Transverse colon (tissue), 4 donors: ENCODE data around the gene VIM. TPM values are rescaled to one million over a fixed set of nuclear protein-coding genes. Genes with fewer than 3 reads are reported as not detected.

Experiments
- DNase-seq: peaks from one replicate; pipeline ENCODE4 v3.0.0-alpha.2; 2019
- H3K27ac ChIP-seq, 4 donors: fragments of 200-600 bp; sonication (generic); 2 replicates each; pipeline ENCODE4 v1.5.1; 2016 to 2018; ENCODE audit warnings: inconsistent platforms in 4 of 4
- H3K27me3 ChIP-seq: fragments of 200-600 bp; sonication (generic); 2 replicates; pipeline ENCODE4 v1.5.1; 2017; ENCODE audit warnings: inconsistent platforms
- H3K36me3 ChIP-seq, 4 donors: fragments of 200-600 bp; sonication (generic); 2 replicates each; pipeline ENCODE4 v1.5.1; 2017 to 2019; ENCODE audit warnings: inconsistent platforms in 4 of 4
- H3K4me1 ChIP-seq, 4 donors: fragments of 200-600 bp; sonication (generic); 2 replicates each; pipeline ENCODE4 v1.5.1; 2017 to 2020; ENCODE audit warnings: inconsistent platforms in 4 of 4
- H3K4me3 ChIP-seq, 4 donors: fragments of 200-600 bp; sonication (generic); 1 replicate in 1 of 4; 2 replicates in 3 of 4; pipeline versions ENCODE4 v1.5.1 to v1.6.1; 2017 to 2019; ENCODE audit warnings: inconsistent platforms in 4 of 4
- H3K9me3 ChIP-seq, 2 donors: fragments of 200-600 bp; sonication (generic); 2 replicates each; pipeline ENCODE4 v1.5.1; 2017 to 2019; ENCODE audit warnings: inconsistent platforms in 2 of 2
- EP300 ChIP-seq: sonication (generic); formaldehyde crosslinking; IDR thresholded peaks from one replicate; pipeline ENCODE4 v1.6.1; 2017; ENCODE audit warnings: antibody characterized with exemption, low read depth
- POLR2A ChIP-seq: fragments of 450-650 bp; IDR thresholded peaks from one replicate; pipeline ENCODE4 v1.6.1; 2016; ENCODE audit warnings: antibody characterized with exemption, mild to moderate bottlenecking, moderate library complexity
- POLR2AphosphoS5 ChIP-seq, 3 donors: sonication (generic); formaldehyde crosslinking; IDR thresholded peaks; one replicate each; pipeline ENCODE4 v1.6.1; 2016; ENCODE audit warnings: antibody characterized with exemption in 3 of 3
- WGBS, 2 donors: methylation state at CpG; one replicate each; pipeline ENCODE4 v1.1.5; 2018; ENCODE audit warnings: low coverage in 1 of 2; 5-methylcytosine and 5-hydroxymethylcytosine counted together
- in situ Hi-C, 4 donors: fragments of 200-750 bp; cut with MboI; loops; one replicate each; pipeline versions ENCODE4 v1.15.0 to v1.15.1; 2017; ENCODE audit warnings: low sequenced_read_pairs in 3 of 4, low pct_ligation_motif_present in 1 of 4, low pct_unique_long_range_greater_than_20kb in 1 of 4
- intact Hi-C: fragments of 100-400 bp; cut with DNase I; formaldehyde crosslinking; loops from one replicate; pipeline ENCODE4 v1.15.1; 2023; ENCODE audit warnings: low total_unique reads
- total RNA-seq, 4 donors: library from RNA; depleted of rRNA; stranded (reverse); fragments of >200 nt; gene quantifications; one replicate each; pipeline ENCODE4 v1.1.0, GENCODE V29; 2016
- TF ChIP-seq, protein P1 (sequence below), 5 experiments: fragments of 200-600 bp in 3 of 5; fragments of 450-650 bp in 2 of 5; sonication (generic) in 3 of 5; IDR thresholded peaks; 1 replicate in 2 of 5; 2 replicates in 3 of 5; pipeline ENCODE4 v1.5.1; 2016 to 2017; ENCODE audit warnings: antibody characterized with exemption in 5 of 5, inconsistent platforms in 3 of 5, mild to moderate bottlenecking in 2 of 5, moderate library complexity in 1 of 5

VIM gene
- total RNA-seq, 4 donors from 2014 or later, result 345 to 1,157 (median 686) TPM

DNA sequence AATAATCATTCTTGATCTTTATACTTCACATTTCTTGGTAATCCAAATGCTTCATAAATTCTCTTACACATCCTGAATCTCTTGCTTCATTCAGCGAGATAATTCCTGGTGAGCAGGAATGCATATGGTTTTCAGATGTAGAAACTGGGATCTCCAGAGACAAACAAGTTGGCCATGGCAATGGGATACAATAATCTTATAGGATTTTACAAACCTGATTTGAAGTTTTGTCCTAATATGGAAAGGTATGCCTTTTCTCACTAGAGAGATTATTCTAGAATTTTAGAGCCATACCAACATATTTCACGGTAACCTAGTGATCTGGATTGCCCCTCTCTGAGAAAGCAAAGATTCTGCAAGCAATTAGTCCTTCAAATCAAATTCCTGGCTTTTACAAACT lies 13.5 kb upstream of the VIM start:
- intact Hi-C loops (no loop called here), in situ Hi-C loops (no loop called here)
- no peak overlapping the region for H3K4me3 ChIP-seq
- H3K27ac ChIP-seq, result peak overlapping the region; percentile 63 to 82 (median 68)
- peaks cover 0 to 25% (median 6%) of the 10 kb centered on the region in 4 donors for H3K4me1 ChIP-seq
- DNase-seq, result no peak
- no peaks in the 10 kb centered on the region for H3K36me3 ChIP-seq
- WGBS, 2 donors, result 79 to 80% methylated on average over 2 of the region's 2 CpGs
- H3K9me3 ChIP-seq, result no peaks in the 10 kb centered on the region
- H3K27me3 ChIP-seq, result no peaks in the 10 kb centered on the region
- TF ChIP-seq, protein P1, sequence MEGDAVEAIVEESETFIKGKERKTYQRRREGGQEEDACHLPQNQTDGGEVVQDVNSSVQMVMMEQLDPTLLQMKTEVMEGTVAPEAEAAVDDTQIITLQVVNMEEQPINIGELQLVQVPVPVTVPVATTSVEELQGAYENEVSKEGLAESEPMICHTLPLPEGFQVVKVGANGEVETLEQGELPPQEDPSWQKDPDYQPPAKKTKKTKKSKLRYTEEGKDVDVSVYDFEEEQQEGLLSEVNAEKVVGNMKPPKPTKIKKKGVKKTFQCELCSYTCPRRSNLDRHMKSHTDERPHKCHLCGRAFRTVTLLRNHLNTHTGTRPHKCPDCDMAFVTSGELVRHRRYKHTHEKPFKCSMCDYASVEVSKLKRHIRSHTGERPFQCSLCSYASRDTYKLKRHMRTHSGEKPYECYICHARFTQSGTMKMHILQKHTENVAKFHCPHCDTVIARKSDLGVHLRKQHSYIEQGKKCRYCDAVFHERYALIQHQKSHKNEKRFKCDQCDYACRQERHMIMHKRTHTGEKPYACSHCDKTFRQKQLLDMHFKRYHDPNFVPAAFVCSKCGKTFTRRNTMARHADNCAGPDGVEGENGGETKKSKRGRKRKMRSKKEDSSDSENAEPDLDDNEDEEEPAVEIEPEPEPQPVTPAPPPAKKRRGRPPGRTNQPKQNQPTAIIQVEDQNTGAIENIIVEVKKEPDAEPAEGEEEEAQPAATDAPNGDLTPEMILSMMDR (IDR thresholded peaks at IDR 0.05), result no peak
- TF ChIP-seq EP300 (no peak), POLR2AphosphoS5 (IDR thresholded peaks at IDR 0.05) (no peak), POLR2A (no peak)

DNA sequence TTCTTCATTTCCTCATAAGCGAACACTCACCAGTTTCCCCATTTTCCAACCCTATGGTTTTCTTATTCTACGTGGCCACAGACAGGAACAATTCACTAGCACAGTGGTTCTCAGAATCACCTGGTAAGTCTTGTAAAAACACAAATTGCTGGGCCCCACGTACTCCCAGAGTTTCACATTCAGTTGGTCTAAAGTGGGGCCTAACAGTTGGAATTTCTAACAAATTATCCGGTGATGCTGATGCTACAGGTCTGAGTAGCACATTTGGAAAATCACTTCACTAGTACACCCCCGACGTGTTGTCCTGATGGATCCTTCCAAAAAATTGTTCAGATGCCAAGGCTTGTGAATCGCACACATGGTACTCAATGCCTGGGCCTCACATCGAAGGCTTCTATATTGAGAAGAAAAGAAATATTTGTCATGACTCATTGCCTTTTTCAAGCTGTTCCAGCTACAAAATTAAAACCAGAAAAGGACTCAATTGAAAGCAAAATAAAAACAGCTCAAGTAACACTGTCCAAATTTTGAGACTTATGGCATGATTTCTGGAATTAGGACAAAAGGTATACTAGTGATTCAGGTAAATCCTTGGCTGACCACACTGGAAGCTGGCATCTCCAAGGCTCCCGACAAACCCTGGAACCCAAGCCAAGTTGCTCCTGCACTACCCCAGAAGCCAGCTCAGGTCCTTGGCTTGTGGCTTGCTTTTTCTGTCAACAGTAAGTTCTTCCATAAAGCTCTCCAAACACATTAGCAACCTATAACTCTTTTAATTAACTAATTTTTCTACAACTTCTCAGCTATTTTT lies 12.9 kb upstream of the VIM start:
- WGBS, 2 donors, result 75 to 81% methylated on average over 9 of the region's 9 CpGs

DNA sequence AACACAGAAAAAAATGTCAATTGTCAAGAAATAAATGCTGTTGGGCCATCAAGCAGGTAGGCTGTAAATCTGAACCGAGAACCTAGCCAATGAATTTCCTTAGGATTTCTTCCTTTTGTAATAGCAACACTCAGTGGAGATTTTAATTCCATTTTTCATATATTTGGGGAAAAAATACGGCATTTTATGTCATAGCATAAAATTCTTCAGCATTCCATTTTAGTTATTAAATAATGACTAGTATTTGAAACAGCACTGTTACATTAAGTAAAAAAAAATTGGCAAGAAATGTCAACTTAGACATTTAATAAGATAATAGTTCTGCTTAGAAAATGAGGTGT lies 12.3 kb upstream of the VIM start:
- TF ChIP-seq, protein P1 (IDR thresholded peaks at IDR 0.05), result no peak
- TF ChIP-seq POLR2AphosphoS5 (IDR thresholded peaks at IDR 0.05), result no peak
- no peak for TF ChIP-seq POLR2A
- no peak for TF ChIP-seq EP300
- intact Hi-C loops (no loop called here), in situ Hi-C loops (no loop called here)
- no peaks in the 10 kb centered on the region for H3K9me3 ChIP-seq
- DNase-seq, result no peak
- no peak overlapping the region for H3K4me3 ChIP-seq
- H3K36me3 ChIP-seq, result no peaks in the 10 kb centered on the region
- peak overlapping the region; percentile 63 to 82 (median 68) for H3K27ac ChIP-seq
- no peaks in the 10 kb centered on the region for H3K27me3 ChIP-seq
- H3K4me1 ChIP-seq, result peaks cover 0 to 25% (median 5%) of the 10 kb centered on the region in 4 donors
- 94 to 97% methylated on average over 2 of the region's 2 CpGs for WGBS, 2 donors

More for the DNA sequence above, 12.9 kb upstream of the VIM start:
- DNase-seq, result no peak
- H3K4me1 ChIP-seq, result peaks cover 0 to 25% (median 6%) of the 10 kb centered on the region in 4 donors
- H3K36me3 ChIP-seq, result no peaks in the 10 kb centered on the region
- intact Hi-C loops, result no loop called here
- H3K4me3 ChIP-seq, result no peak overlapping the region
- peak overlapping the region; percentile 63 to 82 (median 68) for H3K27ac ChIP-seq
- in situ Hi-C loops, result no loop called here
- no peaks in the 10 kb centered on the region for H3K27me3 ChIP-seq
- TF ChIP-seq EP300 (no peak), POLR2A (no peak)
- H3K9me3 ChIP-seq, result no peaks in the 10 kb centered on the region

DNA sequence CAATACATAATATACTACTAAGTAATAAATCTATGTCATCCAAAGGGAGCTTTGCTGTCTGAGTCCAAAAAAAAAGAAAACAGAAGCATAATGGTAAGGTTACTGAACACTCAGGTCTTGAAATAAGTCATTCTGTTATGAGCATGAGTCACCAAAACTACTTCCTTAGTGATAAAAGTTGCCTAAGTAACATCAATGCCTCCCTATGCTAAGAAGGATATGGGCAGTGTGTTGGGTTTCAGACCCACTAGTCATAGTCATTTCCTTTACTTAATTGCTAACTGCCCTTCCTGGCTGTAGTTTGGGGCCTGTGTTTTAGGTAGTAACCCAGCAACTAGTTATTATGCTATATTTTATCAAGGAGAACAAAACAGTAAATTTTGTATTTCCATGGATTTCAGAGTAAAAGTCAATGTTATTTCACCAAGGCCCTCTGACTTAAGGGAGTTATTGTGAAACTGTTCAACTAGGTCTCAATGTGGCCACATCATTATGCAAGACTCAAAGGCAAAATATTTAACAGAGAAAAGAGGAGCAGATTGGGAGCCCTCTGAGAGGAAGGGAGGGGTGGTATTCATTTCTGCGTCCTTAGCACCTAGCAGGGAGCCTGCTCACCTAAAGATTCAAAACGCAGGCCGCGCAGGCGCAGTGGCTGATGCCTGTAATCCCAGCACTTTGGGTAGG lies 11.7 kb upstream of the VIM start:
- intact Hi-C loops (no loop called here), in situ Hi-C loops (no loop called here)
- peaks cover 0 to 25% (median 5%) of the 10 kb centered on the region in 4 donors for H3K4me1 ChIP-seq
- WGBS, 2 donors, result 89 to 100% methylated on average over 1 to 5 of the region's 5 CpGs
- H3K9me3 ChIP-seq, result no peaks in the 10 kb centered on the region
- H3K36me3 ChIP-seq, result no peaks in the 10 kb centered on the region
- H3K4me3 ChIP-seq, result no peak overlapping the region
- TF ChIP-seq POLR2AphosphoS5 (IDR thresholded peaks at IDR 0.05) (peak in 2 of 3 donors; percentile 16 to 27), EP300 (no peak)
- no peaks in the 10 kb centered on the region for H3K27me3 ChIP-seq
- no peak for DNase-seq
- H3K27ac ChIP-seq, result peak overlapping the region; percentile 63 to 82 (median 68)

DNA sequence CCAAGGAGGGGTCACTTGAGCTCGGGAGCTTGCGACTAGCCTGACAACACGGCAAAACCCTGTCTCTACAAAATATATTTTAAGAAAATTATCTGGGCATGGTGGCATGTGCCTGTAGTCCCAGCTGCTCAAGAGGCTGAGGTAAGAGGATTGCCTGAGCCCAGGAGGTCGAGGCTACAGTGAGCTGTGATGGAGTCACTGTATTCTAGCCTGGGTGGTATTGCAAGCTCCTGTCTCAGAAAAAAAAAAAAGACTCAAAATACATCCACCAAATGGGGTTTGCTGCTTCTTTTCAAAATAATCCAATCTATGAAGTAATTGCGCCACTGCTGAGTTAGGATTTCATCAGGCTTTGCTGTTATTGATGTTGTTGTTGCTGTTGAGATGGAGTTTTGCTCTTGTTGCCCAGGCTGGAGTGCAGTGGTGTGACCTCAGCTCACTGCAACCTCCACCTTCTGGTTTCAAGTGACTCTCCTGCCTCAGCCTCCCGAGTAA lies 11.1 kb upstream of the VIM start:
- Histone ChIP-seq H3K36me3 (no peaks in the 10 kb centered on the region), H3K4me3 (no peak overlapping the region), H3K27ac (peak overlapping the region; percentile 63 to 82 (median 68)), H3K27me3 (no peaks in the 10 kb centered on the region), H3K4me1 (peaks cover 0 to 25% (median 5%) of the 10 kb centered on the region in 4 donors), H3K9me3 (no peaks in the 10 kb centered on the region)
- 80 to 87% methylated on average over 4 to 6 of the region's 6 CpGs for WGBS, 2 donors
- in situ Hi-C loops (no loop called here), intact Hi-C loops (no loop called here)
- TF ChIP-seq POLR2AphosphoS5 (IDR thresholded peaks at IDR 0.05) (no peak), POLR2A (no peak), EP300 (no peak)
- TF ChIP-seq, protein P1 (IDR thresholded peaks at IDR 0.05), result no peak
- DNase-seq, result no peak
